Skeletal muscle satellite cell (primary cell): ENCODE results near the gene CPO.
"Not testable (repeated sequence)": the region's sequence is repeated elsewhere in the genome, so short reads cannot be mapped to it uniquely, and the experiment has no call there.

Experiments
- H3K27me3 ChIP-seq: 2 replicates; pipeline ENCODE4 v1.7.0; 2013; ENCODE audit warnings: low read length; ENCODE audit not compliant: control insufficient read depth, insufficient read depth
- H3K36me3 ChIP-seq: 2 replicates; pipeline ENCODE4 v1.7.0; 2013; ENCODE audit warnings: mild to moderate bottlenecking, control low read depth, low read length; ENCODE audit not compliant: insufficient read depth
- H3K4me1 ChIP-seq: 2 replicates; pipeline ENCODE4 v1.7.0; 2013; ENCODE audit warnings: low read length; ENCODE audit not compliant: control insufficient read depth, insufficient read depth
- H3K4me2 ChIP-seq: 2 replicates; pipeline ENCODE4 v1.7.0; 2013; ENCODE audit warnings: mild to moderate bottlenecking, low read length
- H3K4me3 ChIP-seq: 2 replicates; pipeline ENCODE4 v1.7.0; 2013; ENCODE audit warnings: low read length
- H3K9ac ChIP-seq: 2 replicates; pipeline ENCODE4 v1.7.0; 2013; ENCODE audit warnings: mild to moderate bottlenecking, low read depth, low read length, moderate library complexity
- H3K9me3 ChIP-seq: replicated peaks from 2 replicates; pipeline ENCODE4 v1.7.0; 2013; ENCODE audit warnings: mild to moderate bottlenecking, control low read depth, low read length

Gene CPO

GRCh38 chr2:206942592-206943478 lies 3.5 kb downstream of the CPO start:
- no peaks in the 10 kb centered on the region for H3K4me1 ChIP-seq
- no peaks in the 10 kb centered on the region for H3K9me3 ChIP-seq
- no peaks in the 10 kb centered on the region for H3K27me3 ChIP-seq
- H3K9ac ChIP-seq: no peak overlapping the region
- H3K4me2 ChIP-seq: no peak overlapping the region
- no peaks in the 10 kb centered on the region for H3K36me3 ChIP-seq
- H3K4me3 ChIP-seq: no peak overlapping the region

- H3K27me3 ChIP-seq, H3K4me2 ChIP-seq, H3K9ac ChIP-seq, H3K4me3 ChIP-seq, H3K9me3 ChIP-seq, H3K36me3 ChIP-seq, H3K4me1 ChIP-seq: not testable (repeated sequence)
These were observed 14.1 kb downstream of the CPO start for GRCh38 chr2:206953404-206953803.

GRCh38 chr2:206955253-206955652 lies 15.9 kb downstream of the CPO start:
- Histone ChIP-seq H3K9me3 (peaks cover 3% of the 10 kb centered on the region), H3K9ac (no peak overlapping the region), H3K4me1 (no peaks in the 10 kb centered on the region)

GRCh38 chr2:206958261-206958660 lies 18.9 kb downstream of the CPO start:
- H3K9me3 ChIP-seq: peaks cover 3% of the 10 kb centered on the region
- H3K36me3 ChIP-seq: no peaks in the 10 kb centered on the region
- H3K4me2 ChIP-seq: no peak overlapping the region
- no peaks in the 10 kb centered on the region for H3K4me1 ChIP-seq
- no peak overlapping the region for H3K9ac ChIP-seq
- H3K27me3 ChIP-seq: no peaks in the 10 kb centered on the region
- no peak overlapping the region for H3K4me3 ChIP-seq

More at GRCh38 chr2:206955253-206955652, 15.9 kb downstream of the CPO start:
- Histone ChIP-seq H3K4me3 (no peak overlapping the region), H3K36me3 (no peaks in the 10 kb centered on the region), H3K27me3 (no peaks in the 10 kb centered on the region), H3K4me2 (no peak overlapping the region)

GRCh38 chr2:206962966-206963365 lies 23.6 kb downstream of the CPO start:
- Histone ChIP-seq H3K27me3 (no peaks in the 10 kb centered on the region), H3K4me2 (peak overlapping the region; percentile 58), H3K36me3 (no peaks in the 10 kb centered on the region), H3K4me3 (no peak overlapping the region), H3K4me1 (peaks cover 3% of the 10 kb centered on the region), H3K9me3 (no peaks in the 10 kb centered on the region), H3K9ac (no peak overlapping the region)

- Histone ChIP-seq H3K9ac (no peak overlapping the region), H3K36me3 (no peaks in the 10 kb centered on the region)
These were observed 29.1 kb downstream of the CPO start for GRCh38 chr2:206968134-206969086.

GRCh38 chr2:206969192-206969591 lies 29.9 kb downstream of the CPO start:
- Histone ChIP-seq H3K4me1 (peaks cover 15% of the 10 kb centered on the region), H3K4me3 (no peak overlapping the region), H3K4me2 (no peak overlapping the region), H3K9ac (no peak overlapping the region), H3K36me3 (no peaks in the 10 kb centered on the region), H3K9me3 (no peaks in the 10 kb centered on the region), H3K27me3 (no peaks in the 10 kb centered on the region)

More at GRCh38 chr2:206968134-206969086, 29.1 kb downstream of the CPO start:
- Histone ChIP-seq H3K27me3 (no peaks in the 10 kb centered on the region), H3K4me2 (peak overlapping the region; percentile 37), H3K4me3 (no peak overlapping the region), H3K4me1 (peaks cover 15% of the 10 kb centered on the region), H3K9me3 (no peaks in the 10 kb centered on the region)

GRCh38 chr2:206970589-206971360 lies 31.5 kb downstream of the CPO start:
- Histone ChIP-seq H3K9me3 (no peaks in the 10 kb centered on the region), H3K9ac (no peak overlapping the region), H3K4me1 (peaks cover 15% of the 10 kb centered on the region), H3K36me3 (no peaks in the 10 kb centered on the region), H3K27me3 (no peaks in the 10 kb centered on the region), H3K4me3 (no peak overlapping the region), H3K4me2 (no peak overlapping the region)

GRCh38 chr2:206971805-206972204 lies 32.5 kb downstream of the CPO start:
- Histone ChIP-seq H3K9me3 (no peaks in the 10 kb centered on the region), H3K4me2 (no peak overlapping the region), H3K27me3 (no peaks in the 10 kb centered on the region), H3K4me3 (no peak overlapping the region), H3K4me1 (peaks cover 15% of the 10 kb centered on the region), H3K36me3 (no peaks in the 10 kb centered on the region), H3K9ac (no peak overlapping the region)

GRCh38 chr2:206974551-206974950 lies 35.2 kb downstream of the CPO start:
- no peak overlapping the region for H3K4me3 ChIP-seq
- no peaks in the 10 kb centered on the region for H3K27me3 ChIP-seq
- no peaks in the 10 kb centered on the region for H3K4me1 ChIP-seq
- H3K9me3 ChIP-seq: no peaks in the 10 kb centered on the region
- no peak overlapping the region for H3K4me2 ChIP-seq
- no peaks in the 10 kb centered on the region for H3K36me3 ChIP-seq
- H3K9ac ChIP-seq: no peak overlapping the region

- Histone ChIP-seq H3K4me3 (no peak overlapping the region), H3K4me1 (peaks cover 9% of the 10 kb centered on the region), H3K27me3 (no peaks in the 10 kb centered on the region), H3K36me3 (no peaks in the 10 kb centered on the region), H3K4me2 (no peak overlapping the region), H3K9ac (no peak overlapping the region), H3K9me3 (no peaks in the 10 kb centered on the region)
These were observed 39.4 kb downstream of the CPO start for GRCh38 chr2:206978746-206979145.
